Measurements from ENCODE around the gene SPR.

The SPR gene

GRCh38 chr2:72915907-72916742, 28.9 kb downstream of the SPR start:
- DNase-seq (ENCODE audit: low spot score) = no peak

- DNase-seq (ENCODE audit: low spot score) = no peak
Measured at GRCh38 chr2:72916743-72917137, 29.5 kb downstream of the SPR start.

- DNase-seq (ENCODE audit: low spot score) = no peak
Measured at GRCh38 chr2:72917138-72917876, 30.1 kb downstream of the SPR start, which contains the start of gene EMX1. EMX1 (plus strand) TSS chr2:72917519; CDS start chr2:72917853, 334 bp downstream.

- no peak for DNase-seq (ENCODE audit: low spot score)
Measured at GRCh38 chr2:72917877-72918553, 30.8 kb downstream of the SPR start.

GRCh38 chr2:72919414-72920317, 32.5 kb downstream of the SPR start:
- DNase-seq (ENCODE audit: low spot score) = no peak

GRCh38 chr2:72920318-72921087, 33.3 kb downstream of the SPR start:
- DNase-seq (ENCODE audit: low spot score) = no peak

- no peak for DNase-seq (ENCODE audit: low spot score)
Measured at GRCh38 chr2:72921088-72921851, 34.1 kb downstream of the SPR start.

- no peak for DNase-seq (ENCODE audit: low spot score)
Measured at GRCh38 chr2:72921853-72922252, 34.6 kb downstream of the SPR start.

GRCh38 chr2:72923833-72924352, 36.7 kb downstream of the SPR start:
- DNase-seq (ENCODE audit: low spot score) = no peak

GRCh38 chr2:72924353-72925240, 37.4 kb downstream of the SPR start:
- no peak for DNase-seq (ENCODE audit: low spot score)

GRCh38 chr2:72925328-72925943, 38.2 kb downstream of the SPR start:
- no peak for DNase-seq (ENCODE audit: low spot score)

GRCh38 chr2:72926368-72926767, 39.2 kb downstream of the SPR start:
- DNase-seq (ENCODE audit: low spot score) = no peak

GRCh38 chr2:72926811-72927465, 39.7 kb downstream of the SPR start:
- no peak for DNase-seq (ENCODE audit: low spot score)

GRCh38 chr2:72927619-72928550, 40.7 kb downstream of the SPR start:
- DNase-seq (ENCODE audit: low spot score) = no peak

GRCh38 chr2:72929010-72929409, 41.8 kb downstream of the SPR start:
- DNase-seq (ENCODE audit: low spot score) = no peak

- no peak for DNase-seq (ENCODE audit: low spot score)
Measured at GRCh38 chr2:72931280-72931910, 44.2 kb downstream of the SPR start.
